SK-N-SH treated with all-trans-retinoic acid at 6 μM for 48 hours (cell line): Measurements from ENCODE around the gene C2CD5.

Experiments
- ATAC-seq: fragments of 200-7000 bp; cut with Tn5 transposase; 3 replicates; pipeline ENCODE4 v1.9.1; 2020; ENCODE audit warnings: mild to moderate bottlenecking, moderate library complexity
- BACH2 ChIP-seq: fragments of 250-450 bp; sonication (Bioruptor Pico); IDR thresholded peaks from 2 replicates; pipeline ENCODE4 v1.9.0; 2021; ENCODE audit warnings: mild to moderate bottlenecking, borderline replicate concordance
- CSDC2 ChIP-seq: fragments of 250-450 bp; sonication (Bioruptor Pico); IDR thresholded peaks from 2 replicates; pipeline ENCODE4 v1.5.0; 2020; ENCODE audit warnings: mild to moderate bottlenecking, moderate library complexity
- ESRRG ChIP-seq: fragments of 250-450 bp; sonication (Bioruptor Pico); IDR thresholded peaks from 2 replicates; pipeline ENCODE4 v1.6.1; 2021; ENCODE audit warnings: mild to moderate bottlenecking
- GLIS3 ChIP-seq: fragments of 250-450 bp; sonication (Bioruptor Pico); IDR thresholded peaks from 2 replicates; pipeline ENCODE4 v1.5.0; 2020; ENCODE audit warnings: mild to moderate bottlenecking, moderate library complexity
- ISL1 ChIP-seq: fragments of 250-450 bp; sonication (Bioruptor Pico); IDR thresholded peaks from 2 replicates; pipeline ENCODE4 v2.1.2; 2022; ENCODE audit warnings: mild to moderate bottlenecking, moderate library complexity
- OSR1 ChIP-seq: fragments of 250-450 bp; sonication (Bioruptor Pico); IDR thresholded peaks from 2 replicates; pipeline ENCODE4 v1.8.0; 2022; ENCODE audit warnings: moderate library complexity, mild to moderate bottlenecking, inconsistent platforms
- SNAI2 ChIP-seq: fragments of 250-450 bp; sonication (Bioruptor Pico); IDR thresholded peaks from 2 replicates; pipeline ENCODE4 v1.5.0; 2020; ENCODE audit warnings: mild to moderate bottlenecking, moderate library complexity
- TCF4 ChIP-seq: fragments of 250-450 bp; sonication (Bioruptor Pico); IDR thresholded peaks from 2 replicates; pipeline ENCODE4 v1.8.0; 2021; ENCODE audit warnings: mild to moderate bottlenecking, moderate library complexity, borderline replicate concordance
- TOX ChIP-seq: fragments of 250-450 bp; sonication (Bioruptor Pico); IDR thresholded peaks from 2 replicates; pipeline ENCODE4 v1.8.0; 2021; ENCODE audit warnings: mild to moderate bottlenecking, moderate library complexity, borderline replicate concordance
- ZC3H10 ChIP-seq: fragments of 250-450 bp; sonication (Bioruptor Pico); IDR thresholded peaks from 2 replicates; pipeline ENCODE4 v1.5.1; 2021; ENCODE audit warnings: mild to moderate bottlenecking, moderate library complexity
- ZFP3 ChIP-seq: fragments of 250-450 bp; sonication (Bioruptor Pico); IDR thresholded peaks from 2 replicates; pipeline ENCODE4 v1.5.0; 2020; ENCODE audit warnings: mild to moderate bottlenecking, moderate library complexity
- ZFP30 ChIP-seq: fragments of 450-650 bp; formaldehyde crosslinking; IDR thresholded peaks from 2 replicates; pipeline ENCODE4 v1.5.0; 2022; ENCODE audit warnings: mild to moderate bottlenecking, moderate library complexity
- ZNF565 ChIP-seq: fragments of 450-650 bp; formaldehyde crosslinking; conservative IDR thresholded peaks from 2 replicates; pipeline ENCODE4 v1.5.0; 2020; ENCODE audit warnings: low read depth, mild to moderate bottlenecking, moderate library complexity
- ZNF70 ChIP-seq: fragments of 450-650 bp; formaldehyde crosslinking; IDR thresholded peaks from 2 replicates; pipeline ENCODE4 v1.5.0; 2020; ENCODE audit warnings: mild to moderate bottlenecking, moderate library complexity
- ZNF8 ChIP-seq: fragments of 450-650 bp; formaldehyde crosslinking; IDR thresholded peaks from 2 replicates; pipeline ENCODE4 v1.5.0; 2020; ENCODE audit warnings: mild to moderate bottlenecking, moderate library complexity
- TF ChIP-seq, protein P1 (sequence below): fragments of 250-450 bp; sonication (Bioruptor Pico); IDR thresholded peaks from 2 replicates; pipeline ENCODE4 v1.5.0; 2020; ENCODE audit warnings: mild to moderate bottlenecking, moderate library complexity
- TF ChIP-seq, protein P2 (sequence below): fragments of 250-450 bp; sonication (Bioruptor Pico); IDR thresholded peaks from 2 replicates; pipeline ENCODE4 v1.8.0; 2020; ENCODE audit warnings: mild to moderate bottlenecking, moderate library complexity, borderline replicate concordance
- TF ChIP-seq, protein P3 (sequence below): fragments of 250-450 bp; sonication (Bioruptor Pico); IDR thresholded peaks from 2 replicates; pipeline ENCODE4 v1.8.0; 2021; ENCODE audit warnings: low read depth, mild to moderate bottlenecking, moderate library complexity, borderline replicate concordance
- TF ChIP-seq, protein P4 (sequence below): fragments of 250-450 bp; sonication (Bioruptor Pico); IDR thresholded peaks from 2 replicates; pipeline ENCODE4 v1.5.1; 2020; ENCODE audit warnings: low read depth, mild to moderate bottlenecking, moderate library complexity
- TF ChIP-seq, protein P5 (sequence below): fragments of 250-450 bp; sonication (Bioruptor Pico); IDR thresholded peaks from 2 replicates; pipeline ENCODE4 v1.5.1; 2021; ENCODE audit warnings: mild to moderate bottlenecking, moderate library complexity

The C2CD5 gene

DNA sequence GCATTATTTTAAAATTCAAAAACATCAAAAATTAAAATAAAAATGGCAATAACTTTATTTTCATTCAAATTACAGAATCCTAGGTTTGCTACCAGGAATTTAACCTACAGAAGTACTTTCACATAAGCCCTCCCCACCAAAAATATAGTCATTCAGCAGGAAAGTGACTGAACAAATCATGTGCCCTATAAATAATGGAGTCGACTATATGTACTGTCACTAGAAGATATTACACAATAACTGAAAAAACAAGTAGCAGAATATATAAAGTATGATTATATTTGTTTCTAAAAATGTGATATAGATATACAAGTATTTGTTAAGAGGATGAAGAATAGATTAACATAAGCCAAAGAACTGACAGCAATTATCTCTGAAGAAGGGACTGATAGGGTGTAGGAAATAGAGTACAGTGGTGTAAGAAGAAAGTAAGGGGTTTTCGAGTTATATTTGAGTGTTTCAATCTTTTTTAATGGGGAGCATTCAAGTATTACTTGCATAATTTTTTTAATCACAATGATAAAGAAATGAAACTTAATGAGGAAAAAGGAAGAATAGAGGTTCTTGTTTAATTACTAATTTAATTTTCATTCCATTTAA, 7.9 kb downstream of the C2CD5 start (continued):
- TF ChIP-seq, protein P1, sequence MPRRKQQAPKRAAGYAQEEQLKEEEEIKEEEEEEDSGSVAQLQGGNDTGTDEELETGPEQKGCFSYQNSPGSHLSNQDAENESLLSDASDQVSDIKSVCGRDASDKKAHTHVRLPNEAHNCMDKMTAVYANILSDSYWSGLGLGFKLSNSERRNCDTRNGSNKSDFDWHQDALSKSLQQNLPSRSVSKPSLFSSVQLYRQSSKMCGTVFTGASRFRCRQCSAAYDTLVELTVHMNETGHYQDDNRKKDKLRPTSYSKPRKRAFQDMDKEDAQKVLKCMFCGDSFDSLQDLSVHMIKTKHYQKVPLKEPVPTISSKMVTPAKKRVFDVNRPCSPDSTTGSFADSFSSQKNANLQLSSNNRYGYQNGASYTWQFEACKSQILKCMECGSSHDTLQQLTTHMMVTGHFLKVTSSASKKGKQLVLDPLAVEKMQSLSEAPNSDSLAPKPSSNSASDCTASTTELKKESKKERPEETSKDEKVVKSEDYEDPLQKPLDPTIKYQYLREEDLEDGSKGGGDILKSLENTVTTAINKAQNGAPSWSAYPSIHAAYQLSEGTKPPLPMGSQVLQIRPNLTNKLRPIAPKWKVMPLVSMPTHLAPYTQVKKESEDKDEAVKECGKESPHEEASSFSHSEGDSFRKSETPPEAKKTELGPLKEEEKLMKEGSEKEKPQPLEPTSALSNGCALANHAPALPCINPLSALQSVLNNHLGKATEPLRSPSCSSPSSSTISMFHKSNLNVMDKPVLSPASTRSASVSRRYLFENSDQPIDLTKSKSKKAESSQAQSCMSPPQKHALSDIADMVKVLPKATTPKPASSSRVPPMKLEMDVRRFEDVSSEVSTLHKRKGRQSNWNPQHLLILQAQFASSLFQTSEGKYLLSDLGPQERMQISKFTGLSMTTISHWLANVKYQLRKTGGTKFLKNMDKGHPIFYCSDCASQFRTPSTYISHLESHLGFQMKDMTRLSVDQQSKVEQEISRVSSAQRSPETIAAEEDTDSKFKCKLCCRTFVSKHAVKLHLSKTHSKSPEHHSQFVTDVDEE (CRISPR knock-in tag): no peak
- TF ChIP-seq ZNF8: no peak

DNA sequence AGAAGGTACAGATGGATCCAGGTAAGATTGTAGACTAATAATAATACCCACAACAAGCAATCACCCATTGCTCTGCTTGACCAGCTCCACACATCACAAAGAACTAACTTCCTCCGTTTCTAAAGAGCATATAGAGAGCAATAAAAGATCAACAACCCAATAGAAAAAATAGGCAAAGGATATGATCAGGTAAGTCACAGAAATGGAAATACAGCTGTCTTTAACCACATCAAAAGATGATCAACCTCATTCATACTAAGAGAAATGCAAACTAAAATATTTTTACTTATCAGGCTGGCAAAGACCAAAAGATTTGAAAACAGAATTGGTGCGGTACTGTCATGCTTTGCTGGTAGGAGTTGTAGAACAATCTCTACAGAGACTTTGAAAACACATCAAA, 8.9 kb downstream of the C2CD5 start:
- no peak for TF ChIP-seq OSR1 (CRISPR knock-in tag)
- TF ChIP-seq, protein P2, sequence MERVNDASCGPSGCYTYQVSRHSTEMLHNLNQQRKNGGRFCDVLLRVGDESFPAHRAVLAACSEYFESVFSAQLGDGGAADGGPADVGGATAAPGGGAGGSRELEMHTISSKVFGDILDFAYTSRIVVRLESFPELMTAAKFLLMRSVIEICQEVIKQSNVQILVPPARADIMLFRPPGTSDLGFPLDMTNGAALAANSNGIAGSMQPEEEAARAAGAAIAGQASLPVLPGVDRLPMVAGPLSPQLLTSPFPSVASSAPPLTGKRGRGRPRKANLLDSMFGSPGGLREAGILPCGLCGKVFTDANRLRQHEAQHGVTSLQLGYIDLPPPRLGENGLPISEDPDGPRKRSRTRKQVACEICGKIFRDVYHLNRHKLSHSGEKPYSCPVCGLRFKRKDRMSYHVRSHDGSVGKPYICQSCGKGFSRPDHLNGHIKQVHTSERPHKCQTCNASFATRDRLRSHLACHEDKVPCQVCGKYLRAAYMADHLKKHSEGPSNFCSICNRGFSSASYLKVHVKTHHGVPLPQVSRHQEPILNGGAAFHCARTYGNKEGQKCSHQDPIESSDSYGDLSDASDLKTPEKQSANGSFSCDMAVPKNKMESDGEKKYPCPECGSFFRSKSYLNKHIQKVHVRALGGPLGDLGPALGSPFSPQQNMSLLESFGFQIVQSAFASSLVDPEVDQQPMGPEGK (CRISPR knock-in tag): no peak
- no peak for TF ChIP-seq ZFP30
- TF ChIP-seq ISL1 (CRISPR knock-in tag): no peak
- no peak for TF ChIP-seq ZFP3 (CRISPR knock-in tag)
- no peak for TF ChIP-seq ESRRG
- no peak for TF ChIP-seq CSDC2
- no peak for TF ChIP-seq BACH2 (CRISPR knock-in tag)
- TF ChIP-seq, protein P3, sequence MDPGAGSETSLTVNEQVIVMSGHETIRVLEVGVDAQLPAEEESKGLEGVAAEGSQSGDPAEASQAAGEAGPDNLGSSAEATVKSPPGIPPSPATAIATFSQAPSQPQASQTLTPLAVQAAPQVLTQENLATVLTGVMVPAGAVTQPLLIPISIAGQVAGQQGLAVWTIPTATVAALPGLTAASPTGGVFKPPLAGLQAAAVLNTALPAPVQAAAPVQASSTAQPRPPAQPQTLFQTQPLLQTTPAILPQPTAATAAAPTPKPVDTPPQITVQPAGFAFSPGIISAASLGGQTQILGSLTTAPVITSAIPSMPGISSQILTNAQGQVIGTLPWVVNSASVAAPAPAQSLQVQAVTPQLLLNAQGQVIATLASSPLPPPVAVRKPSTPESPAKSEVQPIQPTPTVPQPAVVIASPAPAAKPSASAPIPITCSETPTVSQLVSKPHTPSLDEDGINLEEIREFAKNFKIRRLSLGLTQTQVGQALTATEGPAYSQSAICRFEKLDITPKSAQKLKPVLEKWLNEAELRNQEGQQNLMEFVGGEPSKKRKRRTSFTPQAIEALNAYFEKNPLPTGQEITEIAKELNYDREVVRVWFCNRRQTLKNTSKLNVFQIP: no peak
- TF ChIP-seq ZC3H10 (CRISPR knock-in tag): no peak
- TF ChIP-seq TCF4 (CRISPR knock-in tag): no peak
- TF ChIP-seq ZNF8: no peak
- TF ChIP-seq, protein P4, sequence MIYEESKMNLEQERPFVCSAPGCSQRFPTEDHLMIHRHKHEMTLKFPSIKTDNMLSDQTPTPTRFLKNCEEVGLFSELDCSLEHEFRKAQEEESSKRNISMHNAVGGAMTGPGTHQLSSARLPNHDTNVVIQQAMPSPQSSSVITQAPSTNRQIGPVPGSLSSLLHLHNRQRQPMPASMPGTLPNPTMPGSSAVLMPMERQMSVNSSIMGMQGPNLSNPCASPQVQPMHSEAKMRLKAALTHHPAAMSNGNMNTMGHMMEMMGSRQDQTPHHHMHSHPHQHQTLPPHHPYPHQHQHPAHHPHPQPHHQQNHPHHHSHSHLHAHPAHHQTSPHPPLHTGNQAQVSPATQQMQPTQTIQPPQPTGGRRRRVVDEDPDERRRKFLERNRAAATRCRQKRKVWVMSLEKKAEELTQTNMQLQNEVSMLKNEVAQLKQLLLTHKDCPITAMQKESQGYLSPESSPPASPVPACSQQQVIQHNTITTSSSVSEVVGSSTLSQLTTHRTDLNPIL (CRISPR knock-in tag): no peak
- no peak for TF ChIP-seq GLIS3
- no peak for TF ChIP-seq TOX
- TF ChIP-seq ZNF565 (CRISPR knock-in tag): no peak
- TF ChIP-seq, protein P1 (CRISPR knock-in tag): no peak
- no peak for TF ChIP-seq ZNF70 (CRISPR knock-in tag)
- TF ChIP-seq SNAI2 (CRISPR knock-in tag): no peak
- TF ChIP-seq, protein P5, sequence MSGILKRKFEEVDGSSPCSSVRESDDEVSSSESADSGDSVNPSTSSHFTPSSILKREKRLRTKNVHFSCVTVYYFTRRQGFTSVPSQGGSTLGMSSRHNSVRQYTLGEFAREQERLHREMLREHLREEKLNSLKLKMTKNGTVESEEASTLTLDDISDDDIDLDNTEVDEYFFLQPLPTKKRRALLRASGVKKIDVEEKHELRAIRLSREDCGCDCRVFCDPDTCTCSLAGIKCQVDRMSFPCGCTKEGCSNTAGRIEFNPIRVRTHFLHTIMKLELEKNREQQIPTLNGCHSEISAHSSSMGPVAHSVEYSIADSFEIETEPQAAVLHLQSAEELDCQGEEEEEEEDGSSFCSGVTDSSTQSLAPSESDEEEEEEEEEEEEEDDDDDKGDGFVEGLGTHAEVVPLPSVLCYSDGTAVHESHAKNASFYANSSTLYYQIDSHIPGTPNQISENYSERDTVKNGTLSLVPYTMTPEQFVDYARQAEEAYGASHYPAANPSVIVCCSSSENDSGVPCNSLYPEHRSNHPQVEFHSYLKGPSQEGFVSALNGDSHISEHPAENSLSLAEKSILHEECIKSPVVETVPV (CRISPR knock-in tag): no peak
- TF ChIP-seq, all 23 proteins: peak for 0
- no peak for ATAC-seq
